Hepatic stellate cell (primary cell): Measurements from ENCODE around the gene NEK5.
A peak's percentile ranks its signal among the peaks of the same experiment; 100 is the strongest.

Experiments used
- DNase-seq: peaks from one replicate; pipeline ENCODE4 v3.0.0; 2011; ENCODE audit warnings: low spot score

NEK5 gene

DNA sequence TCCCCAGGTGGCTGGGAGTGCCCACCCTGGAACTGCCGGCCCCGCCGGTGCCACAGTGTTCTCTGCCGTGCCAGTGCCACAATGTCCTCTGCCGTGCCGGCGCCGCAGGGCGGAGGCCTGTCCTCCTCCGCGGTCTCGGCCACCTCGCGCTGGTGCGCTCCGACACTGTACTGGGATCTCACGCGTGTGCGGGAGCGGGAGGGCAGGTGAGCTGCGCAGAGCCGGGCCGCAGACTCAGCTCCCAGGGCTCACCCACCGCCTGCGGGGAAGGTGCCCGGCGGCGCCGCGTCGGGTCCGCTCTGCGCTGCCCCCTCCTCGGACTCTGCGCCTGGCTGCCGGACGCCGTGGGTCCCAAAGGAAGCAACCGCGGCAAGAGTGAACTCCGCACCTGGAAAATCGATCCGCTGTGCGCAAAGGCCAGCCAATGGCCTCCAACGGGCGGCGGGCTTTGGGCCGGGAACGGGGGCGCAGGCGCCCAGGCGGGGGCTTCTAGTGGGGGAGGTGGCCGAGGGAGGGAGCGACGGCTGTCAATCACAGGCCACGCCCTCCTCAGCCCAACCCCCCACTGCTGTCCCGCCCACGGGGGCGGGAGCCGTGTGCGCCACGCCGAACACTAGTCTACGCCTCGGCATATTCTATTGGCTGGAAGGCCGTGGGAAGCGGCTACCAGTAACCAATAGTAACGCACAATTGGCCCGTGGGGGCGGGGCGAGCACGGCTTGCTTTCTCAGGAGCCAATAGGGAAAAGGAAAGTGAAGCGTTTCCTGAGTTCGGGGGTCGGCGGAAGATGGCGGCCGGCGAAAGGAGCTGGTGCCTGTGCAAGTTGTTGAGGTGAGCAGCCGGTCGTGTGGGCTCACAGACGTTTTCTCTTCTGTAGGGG is 117.0 kb downstream of the NEK5 start, which contains the start of gene ALG11:
Gene ALG11, plus strand, starts transcription at position 767 of the 880 bp plus-strand sequence. Its CDS starts 21 bp downstream, at position 788.
- peak; percentile 98 for DNase-seq

DNA sequence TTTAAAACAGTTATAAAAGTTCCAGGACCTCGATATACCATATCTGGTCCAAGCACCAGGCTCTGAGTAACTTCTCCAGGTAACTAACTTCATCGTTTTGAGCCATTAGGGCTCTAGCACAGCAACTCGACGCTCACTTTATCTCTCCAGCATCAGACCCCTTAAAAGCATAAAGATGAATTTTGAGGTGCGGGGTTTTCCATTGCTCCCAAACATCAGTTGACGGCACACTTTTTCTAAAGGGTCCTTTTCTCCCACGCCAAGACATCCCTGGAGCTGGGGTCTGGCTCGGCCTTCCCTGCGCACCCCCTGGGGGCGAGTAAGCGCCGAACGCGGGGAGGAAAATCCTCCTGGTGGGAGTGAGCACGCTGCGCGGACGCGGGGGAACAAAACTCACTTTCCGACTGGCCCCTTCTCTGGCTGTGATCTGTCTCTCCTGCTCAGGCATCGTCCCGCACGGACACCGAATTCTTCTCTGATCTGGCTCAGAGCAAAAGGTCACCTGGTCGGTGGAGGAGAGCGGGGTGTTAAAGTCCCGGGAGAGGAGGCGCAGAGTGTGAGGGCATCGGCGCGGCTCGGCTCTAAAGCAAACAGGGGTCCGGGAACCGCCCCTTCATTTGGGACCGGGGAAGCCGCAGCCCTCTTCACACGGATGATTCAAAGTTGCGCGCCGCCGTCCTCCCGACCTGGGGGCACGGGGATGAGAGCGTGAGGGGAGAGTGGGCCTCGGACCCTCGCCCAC is 117.8 kb downstream of the NEK5 start, which contains the start of gene ATP7B:
Gene ATP7B, minus strand, starts transcription at position 561 of the 742 bp plus-strand sequence. Its CDS starts 113 bp downstream, at position 448.
- peak; percentile 24 for DNase-seq

DNA sequence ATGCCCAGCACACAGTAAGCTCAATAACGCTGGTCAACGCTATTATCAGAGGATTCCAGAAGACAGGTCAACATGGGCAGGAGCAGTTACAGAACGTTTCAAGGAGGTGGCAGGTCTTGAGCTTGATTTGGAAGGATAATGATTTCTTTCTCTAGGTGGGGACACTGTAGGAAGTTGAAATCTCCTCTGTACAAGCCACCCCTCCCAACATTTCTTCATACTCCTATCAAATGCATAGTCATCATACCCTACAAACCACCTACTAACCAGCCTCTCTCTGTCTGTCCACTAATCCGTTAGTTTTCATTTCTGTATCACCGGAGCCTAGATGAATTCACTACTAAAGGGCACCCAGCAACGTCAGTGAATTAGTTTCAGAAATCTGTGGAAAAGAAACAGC is 118.9 kb downstream of the NEK5 start:
- no peak for DNase-seq

DNA sequence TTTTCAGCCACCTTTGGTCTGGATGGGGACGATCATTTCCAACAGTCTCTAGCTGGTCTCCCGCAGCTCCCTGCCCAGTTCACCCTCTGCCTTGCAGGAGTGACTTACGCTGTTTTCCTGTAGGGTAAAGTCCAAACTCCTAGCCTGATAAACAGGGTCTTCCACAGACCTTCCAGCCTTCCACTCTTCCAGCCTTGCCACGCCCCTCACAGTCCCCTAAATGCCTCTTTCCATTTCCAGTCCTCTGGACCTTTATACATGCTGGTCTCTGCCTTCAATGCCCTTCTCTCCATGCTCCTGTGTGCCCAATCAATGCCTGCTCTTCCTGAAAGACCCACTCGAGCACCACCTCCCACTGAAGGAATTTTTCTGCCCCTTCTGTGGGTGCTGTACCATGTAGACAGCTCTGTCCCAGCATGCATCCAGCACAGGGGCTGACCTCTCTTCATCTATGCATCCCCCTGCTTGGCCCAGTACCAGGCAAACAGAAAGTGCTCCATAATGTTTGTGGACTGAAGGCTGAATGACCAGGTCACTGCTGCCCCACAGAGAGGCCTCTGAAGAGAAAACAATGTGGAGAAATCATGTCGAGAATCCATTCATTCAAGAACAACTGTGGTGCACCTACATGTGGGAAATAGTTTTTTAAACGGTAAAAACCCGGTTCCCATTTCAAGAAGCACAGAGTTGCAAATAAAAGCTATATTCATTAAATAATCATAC is 122.2 kb downstream of the NEK5 start:
- DNase-seq: no peak

DNA sequence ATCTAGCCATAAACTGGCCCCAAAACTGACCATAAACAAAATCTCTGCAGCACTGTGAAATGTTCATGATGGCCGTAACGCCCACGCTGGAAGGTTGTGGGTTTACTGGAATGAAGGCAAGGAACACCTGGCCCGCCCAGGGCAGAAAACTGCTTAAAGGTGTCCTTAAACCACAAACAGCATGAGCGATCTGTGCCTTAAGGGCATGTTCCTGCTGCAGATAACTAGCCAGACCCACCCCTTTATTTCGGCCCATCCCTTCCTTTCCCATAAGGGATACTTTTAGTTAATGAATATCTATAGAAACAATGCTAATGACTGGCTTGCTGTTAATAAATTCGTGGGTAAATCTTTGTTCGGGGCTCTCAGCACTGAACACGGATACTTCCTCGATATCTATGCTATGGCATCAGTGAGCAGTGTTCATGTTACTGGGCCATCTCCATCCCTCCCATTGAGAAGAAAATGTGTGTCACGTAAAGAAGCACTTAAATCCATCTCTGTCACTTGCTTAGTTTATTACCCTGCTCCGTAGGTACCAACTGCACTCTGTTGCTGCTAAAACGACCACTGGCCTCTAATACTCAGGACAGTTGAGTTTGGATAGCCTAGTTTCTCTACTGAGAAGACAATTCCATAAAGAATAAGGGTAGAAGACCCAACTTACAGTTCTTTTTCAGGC is 122.9 kb downstream of the NEK5 start:
- DNase-seq: no peak

DNA sequence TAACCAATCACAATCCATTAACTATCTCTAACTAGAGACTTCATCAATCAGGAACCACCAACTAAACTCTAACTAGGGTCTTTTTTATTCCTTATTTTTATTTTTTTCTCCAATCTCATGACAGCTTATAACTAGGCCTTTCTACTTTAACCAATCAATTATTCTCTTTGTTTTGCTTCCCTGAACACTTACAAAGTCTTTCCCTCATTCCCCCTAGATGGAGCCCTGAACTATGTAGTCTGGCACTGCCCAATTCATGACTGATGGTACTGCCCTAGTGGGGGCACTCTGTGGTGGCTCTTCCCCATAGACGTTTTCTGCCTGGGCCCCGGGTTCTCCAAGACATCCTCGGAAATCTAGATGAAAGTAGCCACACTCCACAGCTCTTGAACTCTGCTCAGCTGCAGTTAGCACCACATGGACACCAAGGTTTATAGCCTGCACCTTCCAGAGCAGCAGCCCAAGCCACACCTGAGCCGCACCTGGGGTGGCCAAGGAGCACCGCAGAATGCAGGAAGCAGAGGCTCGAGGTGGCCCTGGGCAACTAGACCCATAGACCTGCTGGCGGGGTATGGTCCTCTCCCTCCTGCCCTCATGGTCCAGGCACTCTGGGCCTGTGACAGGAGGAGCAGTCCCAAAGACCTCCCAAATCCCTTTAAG is 124.2 kb downstream of the NEK5 start:
- DNase-seq: no peak

DNA sequence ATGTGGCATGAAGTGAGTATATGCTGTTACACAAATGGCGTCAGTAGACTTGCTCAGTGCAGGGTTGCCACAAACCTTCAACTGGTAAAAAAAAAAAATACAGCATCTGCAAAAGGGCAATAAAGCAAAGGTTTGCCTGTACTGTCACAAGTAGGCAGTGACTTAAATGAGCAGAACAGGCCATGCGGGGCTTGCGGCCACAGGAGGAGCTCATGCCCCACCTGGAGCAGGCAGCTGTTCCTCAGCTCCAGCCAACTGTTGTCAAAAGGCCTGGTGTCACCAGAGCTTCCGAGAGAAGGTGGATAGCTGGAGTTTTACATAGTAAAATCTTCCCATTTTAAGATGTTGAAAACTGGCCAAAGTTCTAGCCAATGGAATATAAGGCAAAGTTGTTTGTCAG is 125.3 kb downstream of the NEK5 start:
- no peak for DNase-seq

DNA sequence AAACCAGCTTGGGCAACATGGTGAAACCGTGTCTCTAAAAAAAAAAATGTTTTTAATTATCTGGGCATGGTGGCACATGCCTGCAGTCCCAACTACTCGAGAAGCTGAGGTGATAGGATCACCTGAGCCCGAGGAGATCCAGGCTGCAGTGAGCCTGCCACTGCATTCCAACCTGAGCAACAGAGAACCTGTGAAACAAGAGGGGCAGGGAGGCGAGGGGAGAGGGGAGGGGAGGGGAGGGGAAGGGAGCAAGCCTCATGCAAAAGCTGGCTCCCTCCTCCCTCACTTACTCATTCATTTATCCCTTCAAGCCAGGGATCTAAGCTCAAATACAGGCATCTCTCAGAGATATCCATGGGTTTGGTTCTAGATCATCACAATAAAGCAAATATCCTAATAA is 126.5 kb downstream of the NEK5 start:
- DNase-seq: no peak

DNA sequence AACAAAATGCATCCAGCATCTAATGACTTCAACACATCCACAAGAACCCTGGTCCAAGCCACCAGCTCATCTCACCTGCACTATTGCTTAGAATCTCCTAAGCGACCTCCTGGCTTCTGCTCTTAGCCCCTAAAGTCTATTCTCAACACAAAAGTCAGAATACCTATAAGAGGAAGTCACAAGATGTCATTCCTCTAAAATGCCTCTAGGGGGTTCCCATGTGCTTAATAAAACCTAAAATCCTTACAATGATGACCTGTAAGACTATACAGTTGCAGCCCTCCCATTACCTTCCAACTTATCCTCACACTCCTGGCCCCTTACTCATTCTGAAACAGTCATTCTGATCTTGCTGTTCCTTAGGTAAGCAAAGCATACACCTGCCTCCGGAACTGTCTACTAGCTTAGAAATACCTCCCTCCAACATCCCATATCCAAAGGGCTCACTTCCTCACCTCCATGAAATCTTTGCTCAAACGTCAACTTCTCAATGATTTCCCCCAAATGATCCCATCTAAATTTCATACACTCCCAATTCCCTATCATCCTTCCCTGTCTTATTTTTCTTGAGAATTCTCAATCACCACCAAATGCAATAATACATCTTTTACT is 127.6 kb downstream of the NEK5 start:
- peak; percentile 48 for DNase-seq

DNA sequence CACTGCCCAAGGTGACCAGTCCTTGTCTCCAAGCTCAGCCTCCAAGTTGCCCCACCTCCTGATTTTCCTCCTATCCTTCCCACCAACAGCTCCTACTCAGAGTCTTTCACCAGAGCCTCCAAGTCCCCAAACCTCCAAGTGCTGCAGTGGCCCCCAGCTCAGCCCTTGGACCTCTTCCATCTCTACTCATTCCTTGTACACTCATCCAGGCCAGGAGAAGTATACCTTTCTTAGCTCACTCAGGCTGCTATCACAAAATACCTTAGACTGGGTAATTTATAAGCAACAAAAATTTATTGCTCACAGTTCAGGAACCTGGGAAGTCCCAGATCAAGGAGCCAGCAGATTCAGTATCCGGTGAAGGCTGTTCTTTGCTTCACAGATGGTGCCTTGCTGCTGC is 129.0 kb downstream of the NEK5 start:
- DNase-seq: no peak

DNA sequence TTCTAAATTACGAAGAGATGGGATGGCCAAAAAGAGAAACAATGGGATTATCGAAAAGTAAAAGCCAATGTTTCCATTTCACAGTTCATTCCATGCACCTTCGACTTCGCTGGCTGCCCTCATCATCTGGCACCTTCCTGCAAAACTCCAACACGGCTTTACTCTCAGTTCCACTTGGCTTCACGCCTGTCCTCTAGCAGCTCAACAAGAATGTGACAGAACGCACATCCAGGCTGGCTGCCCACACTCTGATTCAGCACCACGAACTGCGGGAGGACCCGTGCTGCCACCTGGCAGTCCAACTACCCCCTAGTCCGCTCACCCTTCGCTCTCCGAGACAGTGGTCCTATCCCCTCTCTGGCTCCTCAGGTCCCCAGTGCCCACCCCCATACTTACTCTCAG is 129.4 kb downstream of the NEK5 start:
- no peak for DNase-seq

DNA sequence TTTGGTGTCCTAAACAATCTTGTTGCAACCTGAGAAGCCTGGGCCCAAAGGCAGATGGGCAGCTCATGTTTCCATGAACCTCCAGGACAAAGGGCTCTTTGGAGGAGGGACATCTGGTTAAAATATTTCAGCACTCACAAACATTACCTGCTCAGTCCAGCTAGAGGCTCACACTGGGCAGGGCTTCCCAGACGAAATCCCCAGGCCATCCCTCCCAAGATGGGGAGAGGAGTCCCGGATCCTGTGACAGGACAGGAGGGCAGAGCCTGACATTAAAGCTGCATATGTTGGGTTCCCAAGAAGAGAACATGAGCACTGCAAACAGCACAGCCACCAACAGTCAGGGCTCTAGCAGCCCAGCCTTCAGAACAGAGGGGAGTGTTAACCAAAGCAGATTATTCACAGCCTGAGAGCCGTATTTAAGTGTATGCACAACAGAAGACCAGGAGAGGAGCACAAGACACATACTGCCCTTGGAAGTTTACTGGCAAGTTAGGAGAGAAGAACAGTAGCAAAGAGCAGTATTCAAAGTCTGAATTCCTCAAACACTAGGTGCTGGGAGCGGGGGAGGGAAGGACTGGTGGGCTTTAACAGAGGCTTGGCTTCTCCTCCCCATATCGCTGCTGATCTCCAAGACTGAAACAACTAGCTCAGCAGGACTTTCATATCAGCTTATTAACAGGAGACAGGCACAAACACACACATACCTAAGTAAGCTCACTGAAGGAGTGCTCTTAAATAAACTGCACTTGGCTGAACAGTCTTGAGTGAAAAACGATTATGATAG is 130.0 kb downstream of the NEK5 start:
- no peak for DNase-seq

DNA sequence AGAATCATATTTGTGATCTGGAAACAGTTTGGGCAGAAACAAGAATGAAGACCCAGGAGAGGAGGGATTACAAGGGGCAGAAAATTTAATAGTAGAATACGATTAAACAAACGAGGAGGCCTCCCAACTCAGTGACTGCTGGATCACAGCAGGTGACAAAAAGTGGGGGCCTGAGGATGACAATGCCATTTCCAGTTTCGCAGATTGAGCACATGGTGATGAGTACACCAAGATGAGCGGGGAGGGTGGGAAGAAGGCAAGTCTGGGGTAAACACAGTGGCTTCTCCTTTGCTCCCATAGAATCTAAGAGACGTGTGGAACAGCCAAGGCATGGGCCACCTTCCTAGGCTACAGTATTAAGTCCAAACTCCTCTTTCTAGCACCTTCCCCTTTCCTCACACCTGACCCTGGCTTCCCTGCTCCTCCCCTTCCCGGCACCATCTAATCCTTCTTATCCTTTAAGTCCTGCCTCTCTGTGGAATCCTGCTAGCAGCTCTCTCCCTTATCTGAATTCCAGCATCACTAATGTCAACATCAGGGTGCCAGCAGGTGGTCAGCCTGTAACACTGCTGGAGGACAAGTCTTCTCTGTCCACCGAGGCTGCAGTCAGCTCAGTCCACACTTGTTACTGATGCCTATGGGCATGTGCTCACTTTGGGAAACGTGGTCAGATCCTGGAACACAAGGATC is 131.1 kb downstream of the NEK5 start:
- no peak for DNase-seq

DNA sequence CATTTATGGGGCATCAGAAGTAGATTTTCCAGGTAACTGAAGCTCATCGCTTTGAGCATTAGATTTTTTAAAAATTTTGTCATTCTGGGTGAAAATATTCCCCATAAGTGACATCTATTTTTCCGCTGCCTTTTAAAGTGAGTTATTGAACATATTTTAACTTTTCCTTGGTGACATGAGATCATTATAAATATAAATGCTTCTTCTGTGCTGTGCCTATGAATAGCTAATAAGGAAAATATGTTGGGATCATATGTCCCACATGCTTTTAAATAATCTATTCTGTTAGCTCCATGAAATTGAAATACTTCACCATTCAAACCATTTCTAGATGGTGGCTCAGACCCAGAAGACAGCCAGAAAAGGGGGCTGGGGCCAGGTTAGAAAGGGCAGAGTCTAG is 131.7 kb downstream of the NEK5 start:
- DNase-seq: no peak

DNA sequence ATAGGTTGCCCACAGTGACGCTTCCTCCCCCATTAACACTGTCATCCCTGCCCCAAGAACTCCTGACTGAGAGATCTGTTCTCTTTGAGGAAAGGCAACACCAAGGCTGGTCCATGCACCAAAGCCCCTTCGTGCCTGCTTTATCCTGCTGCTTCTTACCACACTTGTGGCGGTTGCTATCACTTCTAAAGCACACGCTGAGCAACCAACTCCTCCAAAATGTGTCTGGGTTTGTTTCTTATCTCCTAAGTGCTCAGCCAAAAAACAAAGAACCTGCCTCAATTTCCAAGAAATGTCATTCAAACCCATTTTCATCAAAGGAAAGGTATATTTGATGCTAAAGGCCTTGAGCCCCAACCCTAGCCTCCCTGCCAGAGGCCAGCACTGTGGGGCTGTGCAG is 132.2 kb downstream of the NEK5 start:
- DNase-seq: no peak

DNA sequence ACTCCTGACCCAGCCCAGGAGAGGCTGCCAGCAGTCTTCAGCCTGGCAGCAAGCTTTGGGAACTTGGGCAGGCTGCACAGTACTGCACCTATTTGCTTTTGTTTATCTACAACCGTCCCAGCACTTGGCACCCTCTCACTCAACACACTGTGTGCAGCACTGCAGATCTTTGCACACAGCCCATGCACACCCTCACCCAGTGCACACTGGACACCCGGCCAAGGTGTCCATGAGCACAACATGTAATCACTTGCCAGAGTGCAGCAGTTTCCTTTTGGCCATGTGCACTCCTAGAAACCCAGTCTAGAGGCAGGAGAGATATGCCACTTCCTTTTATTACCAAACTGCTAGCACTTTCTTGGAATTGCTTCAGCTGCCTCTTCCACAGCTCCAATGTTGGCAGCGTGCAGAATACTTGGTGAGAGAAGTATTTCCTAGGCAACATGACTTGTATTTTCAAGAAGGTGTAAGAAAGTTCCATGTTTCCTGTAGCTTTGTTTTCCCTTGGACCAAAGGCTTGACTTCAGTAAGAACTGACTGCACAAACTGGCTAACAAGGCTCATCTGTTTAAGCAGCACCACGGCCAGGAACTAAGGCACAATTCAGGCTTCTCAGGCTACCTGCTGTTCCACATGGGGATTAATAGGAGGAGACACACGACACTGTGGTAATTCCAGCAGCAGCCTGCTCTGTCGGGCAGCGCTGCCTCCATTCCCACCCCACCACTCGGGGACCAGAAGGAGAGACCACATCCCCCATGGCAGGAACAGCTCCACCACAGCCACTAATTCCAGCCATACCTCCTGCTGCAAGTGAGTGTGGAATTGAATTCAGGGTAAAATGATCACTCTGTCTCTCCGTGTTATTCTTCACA is 133.0 kb downstream of the NEK5 start:
- DNase-seq: no peak

DNA sequence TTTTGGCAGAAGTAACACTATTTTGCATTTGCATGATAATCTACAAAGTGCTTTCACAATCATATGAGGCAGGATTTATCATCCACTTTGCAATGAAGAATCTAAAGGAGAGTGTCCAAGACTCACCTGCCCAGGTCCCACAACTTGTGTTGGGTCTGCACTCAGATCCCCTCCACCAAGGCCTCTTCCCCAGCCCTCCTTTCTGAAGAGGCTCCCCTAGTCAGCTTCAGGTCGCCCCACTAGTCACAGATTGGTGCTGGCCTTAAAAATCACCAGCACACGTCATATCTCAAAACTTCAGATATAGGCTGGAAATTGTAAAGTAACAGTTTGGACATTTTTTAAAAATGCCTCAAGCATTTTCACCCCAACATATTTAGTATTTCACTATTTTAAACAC is 135.2 kb downstream of the NEK5 start:
- no peak for DNase-seq

DNA sequence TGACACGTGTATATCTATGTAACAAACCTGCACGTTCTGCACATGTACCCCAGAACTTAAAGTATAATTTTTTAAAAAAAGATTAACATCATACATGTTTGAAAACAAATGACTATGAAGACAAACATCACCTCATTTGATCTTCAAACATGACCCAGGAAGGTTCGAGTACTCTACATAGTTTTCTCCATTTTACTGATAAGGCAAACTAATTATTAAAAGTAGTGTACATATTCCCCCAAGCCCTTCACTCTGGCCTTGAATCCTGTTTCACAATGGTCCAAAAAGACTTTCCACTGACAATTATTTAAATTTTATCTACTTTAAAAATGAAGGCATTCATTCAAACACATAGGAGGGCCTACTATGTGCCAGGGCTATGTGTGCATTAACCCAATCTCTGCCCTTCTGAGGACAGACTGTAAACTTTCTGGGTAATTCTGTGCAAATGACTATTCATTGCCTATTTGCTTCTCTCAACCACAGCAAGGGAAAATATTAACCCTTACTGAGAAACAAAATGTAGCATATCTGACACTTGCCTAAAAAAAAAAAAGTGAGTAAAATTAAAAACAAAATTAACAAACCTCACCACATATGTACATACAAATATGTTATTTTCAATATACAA is 139.8 kb downstream of the NEK5 start:
- no peak for DNase-seq
